ENCODE data around the gene DHRS11. TPM values are rescaled to one million over a fixed set of nuclear protein-coding genes. Genes with fewer than 3 reads are reported as not detected.

The DHRS11 gene
- polyA plus RNA-seq, 3 donors = 1.2 to 4.3 (median 2.7) TPM

DNA sequence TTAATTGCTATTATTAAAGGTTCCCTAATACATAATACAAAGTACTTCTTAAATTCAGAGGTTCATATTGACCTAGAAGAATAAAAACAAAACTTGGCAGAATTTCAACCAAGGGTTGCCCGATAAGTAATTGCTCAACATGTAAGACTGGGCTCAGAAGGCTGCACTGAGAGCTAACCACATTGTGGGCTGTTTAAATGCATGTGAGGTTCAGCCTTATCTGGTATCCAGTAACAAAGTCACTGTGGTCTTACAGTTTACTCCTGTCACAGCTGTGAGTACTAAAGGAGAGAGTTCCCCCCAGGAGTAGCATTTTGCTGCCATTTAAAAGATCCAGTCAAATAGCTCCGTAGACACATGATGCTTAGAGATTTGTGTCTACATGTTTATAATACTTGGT, 1.6 kb upstream of the DHRS11 start:
- Mint-ChIP-seq H3K27me3 (ENCODE audit: low read depth in 3 of 3) (peaks cover 11 to 16% (median 13%) of the 10 kb centered on the region in 3 donors), H3K9me3 (peaks cover 0 to 4% (median 0%) of the 10 kb centered on the region in 7 donors), H3K27ac (no peak overlapping the region), H3K36me3 (peaks cover 39 to 51% of the 10 kb centered on the region in 2 donors), H3K4me1 (peaks cover 23% of the 10 kb centered on the region), H3K4me3 (no peak overlapping the region)
- peaks cover 42 to 51% of the 10 kb centered on the region in 2 donors for H3K36me3 ChIP-seq (replicated peaks in 1 of 2; ENCODE audit: control insufficient read depth in 1 of 2, insufficient read depth in 2 of 2, low read length in 2 of 2)
- no peak overlapping the region for H2AFZ ChIP-seq (ENCODE audit: insufficient read depth, low read depth, low read length, poor library complexity, severe bottlenecking)
- TF ChIP-seq, protein P1, sequence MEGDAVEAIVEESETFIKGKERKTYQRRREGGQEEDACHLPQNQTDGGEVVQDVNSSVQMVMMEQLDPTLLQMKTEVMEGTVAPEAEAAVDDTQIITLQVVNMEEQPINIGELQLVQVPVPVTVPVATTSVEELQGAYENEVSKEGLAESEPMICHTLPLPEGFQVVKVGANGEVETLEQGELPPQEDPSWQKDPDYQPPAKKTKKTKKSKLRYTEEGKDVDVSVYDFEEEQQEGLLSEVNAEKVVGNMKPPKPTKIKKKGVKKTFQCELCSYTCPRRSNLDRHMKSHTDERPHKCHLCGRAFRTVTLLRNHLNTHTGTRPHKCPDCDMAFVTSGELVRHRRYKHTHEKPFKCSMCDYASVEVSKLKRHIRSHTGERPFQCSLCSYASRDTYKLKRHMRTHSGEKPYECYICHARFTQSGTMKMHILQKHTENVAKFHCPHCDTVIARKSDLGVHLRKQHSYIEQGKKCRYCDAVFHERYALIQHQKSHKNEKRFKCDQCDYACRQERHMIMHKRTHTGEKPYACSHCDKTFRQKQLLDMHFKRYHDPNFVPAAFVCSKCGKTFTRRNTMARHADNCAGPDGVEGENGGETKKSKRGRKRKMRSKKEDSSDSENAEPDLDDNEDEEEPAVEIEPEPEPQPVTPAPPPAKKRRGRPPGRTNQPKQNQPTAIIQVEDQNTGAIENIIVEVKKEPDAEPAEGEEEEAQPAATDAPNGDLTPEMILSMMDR (IDR thresholded peaks at IDR 0.05) = no peak
- H3K27me3 ChIP-seq (ENCODE audit: control insufficient read depth in 2 of 2, insufficient read depth in 2 of 2, low read length in 2 of 2) = peaks cover 6 to 15% of the 10 kb centered on the region in 2 donors
- WGBS (ENCODE audit: insufficient coverage) = 14% methylated on average over 2 of the region's 2 CpGs
- H3K79me2 ChIP-seq (ENCODE audit: insufficient read depth, low read length) = peaks cover 4% of the 10 kb centered on the region
- H3K4me3 ChIP-seq (replicated peaks in 1 of 3; ENCODE audit: low read depth in 2 of 3, low read length in 3 of 3) = no peak overlapping the region
- peaks cover 11 to 18% of the 10 kb centered on the region in 2 donors for H3K4me1 ChIP-seq (ENCODE audit: control insufficient read depth in 1 of 2, insufficient read depth in 2 of 2, low read length in 2 of 2)
- no peak overlapping the region for H3K4me2 ChIP-seq (replicated peaks; ENCODE audit: extremely low read depth, low read length, poor library complexity, severe bottlenecking)
- no peak overlapping the region for H3K27ac ChIP-seq (ENCODE audit: low read depth in 1 of 2, low read length in 2 of 2)
- H3K9ac ChIP-seq (ENCODE audit: insufficient read depth, low read length, poor library complexity, severe bottlenecking) = no peak overlapping the region
- DNase-seq = no peak
- intact Hi-C loops (cut with micrococcal nuclease) = loop anchor here (5.0 kb wide), 2 partner anchors 43 to 48 kb away; partner anchors contain the start of gene GGNBP2 (in 1 of the 2)
- peaks cover 55% of the 10 kb centered on the region for H4K20me1 ChIP-seq (ENCODE audit: insufficient read depth, low read length)
- H3K9me3 ChIP-seq (replicated peaks in 1 of 2; ENCODE audit: control insufficient read depth in 1 of 2, insufficient read depth in 1 of 2, low read length in 2 of 2) = no peaks in the 10 kb centered on the region

DNA sequence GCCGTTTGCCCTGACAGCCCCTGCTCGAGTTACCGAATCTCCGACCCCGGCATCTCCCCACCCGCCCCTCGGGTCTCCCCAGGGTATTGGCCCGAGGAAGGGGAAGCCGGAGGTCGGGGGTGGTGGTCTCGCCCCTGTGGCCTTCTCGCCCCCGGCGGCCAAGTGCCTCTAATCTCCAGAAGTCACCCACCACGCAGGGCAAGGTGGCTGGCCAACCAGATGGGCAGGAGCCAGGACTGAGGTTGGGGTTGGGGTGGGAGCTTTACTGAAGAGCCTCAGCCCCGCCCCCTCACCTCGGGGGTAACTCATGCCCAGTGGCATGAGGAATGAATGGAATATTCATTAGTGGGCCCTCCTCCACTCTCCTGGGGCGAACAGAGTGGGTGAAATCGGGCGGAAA, 637 bp downstream of the DHRS11 start:
- Histone ChIP-seq H3K4me1 (ENCODE audit: control insufficient read depth in 1 of 2, insufficient read depth in 2 of 2, low read length in 2 of 2) (peaks cover 11 to 18% of the 10 kb centered on the region in 2 donors), H3K9ac (ENCODE audit: insufficient read depth, low read length, poor library complexity, severe bottlenecking) (peak overlapping the region; percentile 75), H4K20me1 (ENCODE audit: insufficient read depth, low read length) (peaks cover 35% of the 10 kb centered on the region), H3K9me3 (replicated peaks in 1 of 2; ENCODE audit: control insufficient read depth in 1 of 2, insufficient read depth in 1 of 2, low read length in 2 of 2) (no peaks in the 10 kb centered on the region), H3K4me3 (replicated peaks in 1 of 3; ENCODE audit: low read depth in 2 of 3, low read length in 3 of 3) (peak overlapping the region; percentile 40 to 84 (median 51)), H3K79me2 (ENCODE audit: insufficient read depth, low read length) (no peaks in the 10 kb centered on the region), H3K4me2 (replicated peaks; ENCODE audit: extremely low read depth, low read length, poor library complexity, severe bottlenecking) (peak overlapping the region; percentile 91), H2AFZ (ENCODE audit: insufficient read depth, low read depth, low read length, poor library complexity, severe bottlenecking) (peak overlapping the region; percentile 86), H3K36me3 (replicated peaks in 1 of 2; ENCODE audit: control insufficient read depth in 1 of 2, insufficient read depth in 2 of 2, low read length in 2 of 2) (peaks cover 20 to 28% of the 10 kb centered on the region in 2 donors), H3K27ac (ENCODE audit: low read depth in 1 of 2, low read length in 2 of 2) (no peak overlapping the region), H3K27me3 (ENCODE audit: control insufficient read depth in 2 of 2, insufficient read depth in 2 of 2, low read length in 2 of 2) (peaks cover 6 to 15% of the 10 kb centered on the region in 2 donors)
- H3K4me3 Mint-ChIP-seq = peak overlapping the region; percentile 75 to 80
- TF ChIP-seq, protein P1 (IDR thresholded peaks at IDR 0.05) = no peak
- peaks cover 22 to 31% of the 10 kb centered on the region in 2 donors for H3K36me3 Mint-ChIP-seq
- intact Hi-C loops (cut with micrococcal nuclease) = loop anchor here (5.0 kb wide), 2 partner anchors 45 to 50 kb away; partner anchors contain the start of gene GGNBP2 (in 1 of the 2)
- peaks cover 23% of the 10 kb centered on the region for H3K4me1 Mint-ChIP-seq
- H3K27ac Mint-ChIP-seq = no peak overlapping the region
- WGBS (ENCODE audit: insufficient coverage) = 7% methylated on average over 6 of the region's 20 CpGs
- H3K9me3 Mint-ChIP-seq = peaks cover 0 to 4% (median 0%) of the 10 kb centered on the region in 7 donors
- H3K27me3 Mint-ChIP-seq (ENCODE audit: low read depth in 3 of 3) = peaks cover 11 to 16% (median 13%) of the 10 kb centered on the region in 3 donors
- no peak for DNase-seq
